T-helper 1 cell (primary cell): ENCODE results near the gene GJA4.

Experiments used
- DNase-seq, 5 donors: peaks; one replicate each; pipeline ENCODE4 v3.0.0-alpha.2; 2012 to 2020
- total RNA-seq, 4 donors: gene quantifications; one replicate each; lab custom pipeline; 2026; lab: John Stamatoyannopoulos, UW

The GJA4 gene
- 0 reads per million in 4 donors for total RNA-seq

- no peak for DNase-seq
Measured at GRCh38 chr1:34792868-34793727, at the start of gene GJA4. TSS of gene GJA4 (plus strand) at chr1:34792999. CDS start at chr1:34794214, 1,215 bp downstream.

- DNase-seq: no peak
Measured at GRCh38 chr1:34743775-34744174, 49.0 kb upstream of the GJA4 start.

GRCh38 chr1:34744851-34745250 lies 47.9 kb upstream of the GJA4 start:
- no peak for DNase-seq

- DNase-seq: no peak
Measured at GRCh38 chr1:34745666-34746065, 47.1 kb upstream of the GJA4 start.

- no peak for DNase-seq
Measured at GRCh38 chr1:34746101-34746500, 46.7 kb upstream of the GJA4 start.

- no peak for DNase-seq
Measured at GRCh38 chr1:34746785-34747637, 45.8 kb upstream of the GJA4 start.

GRCh38 chr1:34747638-34747941 lies 45.2 kb upstream of the GJA4 start:
- DNase-seq: no peak

GRCh38 chr1:34749992-34750391 lies 42.8 kb upstream of the GJA4 start:
- no peak for DNase-seq

- DNase-seq: no peak
Measured at GRCh38 chr1:34750610-34751009, 42.2 kb upstream of the GJA4 start.

GRCh38 chr1:34753163-34753562 lies 39.6 kb upstream of the GJA4 start:
- DNase-seq: no peak

- DNase-seq: no peak
Measured at GRCh38 chr1:34754964-34755637, 37.7 kb upstream of the GJA4 start, which contains the start of gene GJB5. TSS of gene GJB5 (plus strand) at chr1:34755047. CDS start at chr1:34757331, 2,284 bp downstream.

GRCh38 chr1:34755961-34756360 lies 36.8 kb upstream of the GJA4 start:
- DNase-seq: no peak

GRCh38 chr1:34757386-34757785 lies 35.4 kb upstream of the GJA4 start:
- no peak for DNase-seq

GRCh38 chr1:34758751-34759150 lies 34.0 kb upstream of the GJA4 start:
- DNase-seq: no peak

- DNase-seq: no peak
Measured at GRCh38 chr1:34759503-34760357, 33.1 kb upstream of the GJA4 start, which contains the start of gene GJB4. TSS of gene GJB4 (plus strand) at chr1:34759740. CDS start at chr1:34761255, 1,515 bp downstream.

- DNase-seq: no peak
Measured at GRCh38 chr1:34761176-34761761, 31.5 kb upstream of the GJA4 start.

GRCh38 chr1:34761776-34762307 lies 31.0 kb upstream of the GJA4 start:
- no peak for DNase-seq

GRCh38 chr1:34762474-34763141 lies 30.2 kb upstream of the GJA4 start:
- DNase-seq: no peak

- no peak for DNase-seq
Measured at GRCh38 chr1:34763142-34763781, 29.5 kb upstream of the GJA4 start.

GRCh38 chr1:34768856-34769255 lies 23.9 kb upstream of the GJA4 start:
- DNase-seq: no peak
